ENCODE measurements around the gene PDP2.

GRCh38 chr16:66936889-66937554 lies 56.7 kb downstream of the PDP2 start:
- TF ChIP-seq CTCF (conservative IDR thresholded peaks at IDR 0.05 in 1 of 2, IDR thresholded peaks at IDR 0.05 in 1 of 2; ENCODE audit: extremely low read depth in 1 of 2, insufficient read depth in 1 of 2, low read depth in 1 of 2, low read length in 2 of 2) (no peak), EZH2 (IDR thresholded peaks at IDR 0.05; ENCODE audit: borderline replicate concordance, low read length) (no peak)
